Mucosa of descending colon (tissue), 3 donors: Measurements from ENCODE around the gene CALN1. TPM values are rescaled to one million over a fixed set of nuclear protein-coding genes. Genes with fewer than 3 reads are reported as not detected.

Experiments used
- ATAC-seq: fragments of 200-7000 bp; cut with Tn5 transposase; one replicate; pipeline ENCODE4 v1.9.1; 2020; ENCODE audit warnings: mild to moderate bottlenecking, moderate library complexity
- DNase-seq, 3 donors: peaks; one replicate each; pipeline ENCODE4 v3.0.0-alpha.2; 2020
- H3K36me3 ChIP-seq: fragments of 200-600 bp; one replicate; pipeline ENCODE4 v1.8.0; 2021; ENCODE audit warnings: low read depth, mild to moderate bottlenecking
- H3K4me1 ChIP-seq: fragments of 200-600 bp; one replicate; pipeline ENCODE4 v1.8.0; 2021; ENCODE audit warnings: low read depth, mild to moderate bottlenecking
- H3K4me3 ChIP-seq: fragments of 200-600 bp; one replicate; pipeline ENCODE4 v1.8.0; 2021; ENCODE audit warnings: mild to moderate bottlenecking
- H3K9me3 ChIP-seq: fragments of 200-600 bp; one replicate; pipeline ENCODE4 v1.8.0; 2021; ENCODE audit warnings: mild to moderate bottlenecking
- intact Hi-C, 2 donors: fragments of 100-400 bp; cut with DNase I in 1 of 2; cut with micrococcal nuclease in 1 of 2; formaldehyde crosslinking; loops; one replicate each; pipeline versions ENCODE4 v1.11.0 to v1.11.1; 2022; cut with DNase I, micrococcal nuclease
- total RNA-seq, 3 donors: library from RNA; stranded (reverse); fragmentation: NEBNext Ultra II Directional in 2 of 3; extraction: Animal tissue kit (Norgen Biotek cat#: 25700) in 2 of 3; gene quantifications; one replicate each; pipeline versions ENCODE4 v1.2.1 to v1.2.4, GENCODE V29; 2021 to 2023
- TF ChIP-seq, protein P1 (sequence below): fragments of 200-600 bp; IDR thresholded peaks from one replicate; pipeline ENCODE4 v1.8.0; 2022; ENCODE audit warnings: antibody characterized with exemption, mild to moderate bottlenecking
- donor health status: DM: no; HTN: no; CAD: no; lungs with moderate emphysema.
- donor health status: DM: no; HTN: no; CAD: no.
- donor health status: DM: no; HTN: yes; CAD: no.

The CALN1 gene
- total RNA-seq, 3 donors from 2014 or later, result not detected

DNA sequence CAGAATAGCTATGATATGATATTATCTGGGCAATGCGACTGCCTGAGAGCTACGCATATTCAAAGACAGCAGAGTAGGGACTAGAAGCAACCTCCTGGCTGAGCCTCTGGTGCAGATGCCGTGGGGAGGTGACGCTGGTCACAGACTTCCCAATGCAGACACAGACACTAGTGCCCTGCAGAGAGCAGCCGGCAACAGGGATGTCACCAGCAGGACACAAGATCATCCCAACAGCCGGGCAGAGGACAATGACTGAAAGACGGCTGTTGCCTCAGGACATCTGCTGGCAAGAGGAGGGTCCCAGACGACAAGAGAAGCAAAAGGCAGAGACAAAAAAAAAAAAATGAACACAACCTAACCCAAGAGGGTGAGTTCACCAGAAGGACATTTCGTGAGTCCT lies 104.6 kb downstream of the CALN1 start:
- Histone ChIP-seq H3K36me3 (no peaks in the 10 kb centered on the region), H3K9me3 (no peaks in the 10 kb centered on the region), H3K4me1 (no peaks in the 10 kb centered on the region), H3K4me3 (no peak overlapping the region)
- TF ChIP-seq, protein P1, sequence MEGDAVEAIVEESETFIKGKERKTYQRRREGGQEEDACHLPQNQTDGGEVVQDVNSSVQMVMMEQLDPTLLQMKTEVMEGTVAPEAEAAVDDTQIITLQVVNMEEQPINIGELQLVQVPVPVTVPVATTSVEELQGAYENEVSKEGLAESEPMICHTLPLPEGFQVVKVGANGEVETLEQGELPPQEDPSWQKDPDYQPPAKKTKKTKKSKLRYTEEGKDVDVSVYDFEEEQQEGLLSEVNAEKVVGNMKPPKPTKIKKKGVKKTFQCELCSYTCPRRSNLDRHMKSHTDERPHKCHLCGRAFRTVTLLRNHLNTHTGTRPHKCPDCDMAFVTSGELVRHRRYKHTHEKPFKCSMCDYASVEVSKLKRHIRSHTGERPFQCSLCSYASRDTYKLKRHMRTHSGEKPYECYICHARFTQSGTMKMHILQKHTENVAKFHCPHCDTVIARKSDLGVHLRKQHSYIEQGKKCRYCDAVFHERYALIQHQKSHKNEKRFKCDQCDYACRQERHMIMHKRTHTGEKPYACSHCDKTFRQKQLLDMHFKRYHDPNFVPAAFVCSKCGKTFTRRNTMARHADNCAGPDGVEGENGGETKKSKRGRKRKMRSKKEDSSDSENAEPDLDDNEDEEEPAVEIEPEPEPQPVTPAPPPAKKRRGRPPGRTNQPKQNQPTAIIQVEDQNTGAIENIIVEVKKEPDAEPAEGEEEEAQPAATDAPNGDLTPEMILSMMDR, result no peak
- intact Hi-C loops, result no loop called here
- DNase-seq (no peak), ATAC-seq (no peak)

DNA sequence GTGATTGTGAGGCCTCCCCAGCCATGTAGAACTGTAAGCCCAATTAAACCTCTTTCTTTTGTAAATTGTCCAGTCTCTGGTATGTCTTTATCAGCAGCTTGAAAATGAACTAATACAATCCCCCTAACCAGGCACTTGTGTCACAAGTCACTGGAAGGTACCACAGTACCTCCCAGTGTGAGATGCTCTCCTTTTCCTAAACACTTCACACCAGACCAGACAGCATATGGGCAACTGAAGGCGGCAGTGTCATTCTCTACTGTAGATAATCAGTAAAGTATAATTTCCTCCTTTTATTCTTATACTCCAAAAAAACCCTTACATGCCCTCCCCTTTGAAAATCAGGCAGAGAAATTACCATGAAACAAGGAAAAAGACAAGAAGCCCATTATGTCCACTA lies 113.2 kb downstream of the CALN1 start:
- ATAC-seq (no peak), DNase-seq (no peak)
- H3K9me3 ChIP-seq, result no peaks in the 10 kb centered on the region
- no peaks in the 10 kb centered on the region for H3K36me3 ChIP-seq
- H3K4me3 ChIP-seq, result no peak overlapping the region
- TF ChIP-seq, protein P1, result no peak
- no peaks in the 10 kb centered on the region for H3K4me1 ChIP-seq
- intact Hi-C loops, result no loop called here

GRCh38 chr7:72298091-72298490 lies 114.0 kb downstream of the CALN1 start:
- TF ChIP-seq, protein P1, result no peak
- ATAC-seq (no peak), DNase-seq (no peak)
- no peaks in the 10 kb centered on the region for H3K4me1 ChIP-seq
- no peak overlapping the region for H3K4me3 ChIP-seq
- intact Hi-C loops, result no loop called here
- H3K36me3 ChIP-seq, result no peaks in the 10 kb centered on the region
- H3K9me3 ChIP-seq, result no peaks in the 10 kb centered on the region

GRCh38 chr7:72297636-72298035 lies 114.5 kb downstream of the CALN1 start:
- Histone ChIP-seq H3K4me3 (no peak overlapping the region), H3K9me3 (no peaks in the 10 kb centered on the region), H3K36me3 (no peaks in the 10 kb centered on the region), H3K4me1 (no peaks in the 10 kb centered on the region)
- TF ChIP-seq, protein P1, result no peak
- DNase-seq (no peak), ATAC-seq (no peak)
- intact Hi-C loops, result no loop called here

- intact Hi-C loops, result no loop called here
- Histone ChIP-seq H3K9me3 (peaks cover 7% of the 10 kb centered on the region), H3K36me3 (no peaks in the 10 kb centered on the region), H3K4me1 (no peaks in the 10 kb centered on the region), H3K4me3 (no peak overlapping the region)
- TF ChIP-seq, protein P1, result no peak
- DNase-seq (no peak), ATAC-seq (no peak)
These were observed 119.3 kb downstream of the CALN1 start for GRCh38 chr7:72292794-72293193.

GRCh38 chr7:72292118-72292517 lies 120.0 kb downstream of the CALN1 start:
- no peak overlapping the region for H3K4me3 ChIP-seq
- DNase-seq, result no peak
- H3K4me1 ChIP-seq, result no peaks in the 10 kb centered on the region
- no peak for ATAC-seq
- H3K36me3 ChIP-seq, result no peaks in the 10 kb centered on the region
- intact Hi-C loops, result no loop called here
- TF ChIP-seq, protein P1, result no peak
- peaks cover 7% of the 10 kb centered on the region for H3K9me3 ChIP-seq
